Tibial nerve (tissue), 4 donors: ENCODE results near the gene GCK.

ENCODE experiments used
- EP300 ChIP-seq, 2 donors: sonication (generic); formaldehyde crosslinking; IDR thresholded peaks; one replicate each; pipeline ENCODE4 v1.6.1; 2017; ENCODE audit warnings: antibody characterized with exemption in 2 of 2, mild to moderate bottlenecking in 1 of 2
- POLR2A ChIP-seq, 2 donors: fragments of 450-650 bp; IDR thresholded peaks; one replicate each; pipeline ENCODE4 v1.6.1; 2017; ENCODE audit warnings: antibody characterized with exemption in 2 of 2, mild to moderate bottlenecking in 2 of 2, moderate library complexity in 2 of 2
- TF ChIP-seq, protein P1 (sequence below), 5 experiments: fragments of 200-600 bp in 3 of 5; fragments of 450-650 bp in 2 of 5; sonication (generic) in 3 of 5; IDR thresholded peaks; one replicate each; pipeline ENCODE4 v1.5.1; 2016 to 2019; ENCODE audit warnings: antibody characterized with exemption in 5 of 5, mild to moderate bottlenecking in 3 of 5, moderate library complexity in 2 of 5

DNA sequence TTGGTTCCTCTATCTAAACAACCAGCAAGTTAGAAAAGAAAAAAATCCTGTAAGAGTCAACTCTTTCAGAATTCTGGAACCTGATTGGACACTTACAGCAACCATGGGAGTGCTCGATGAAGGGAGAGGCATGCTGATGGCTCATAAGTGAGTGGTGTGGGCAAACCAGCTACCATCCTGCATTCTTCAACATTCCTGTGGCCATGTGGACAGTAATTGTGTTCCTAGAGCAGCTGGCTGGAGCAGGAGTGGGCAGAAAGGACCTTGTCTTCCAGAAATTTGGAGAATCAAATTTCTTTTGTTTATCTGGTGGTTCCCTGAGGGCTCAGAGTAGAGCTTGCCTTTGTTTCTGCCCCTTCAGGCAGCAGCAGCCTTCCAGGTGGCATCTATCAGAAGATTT lies 25.6 kb downstream of the GCK start:
- TF ChIP-seq, protein P1, sequence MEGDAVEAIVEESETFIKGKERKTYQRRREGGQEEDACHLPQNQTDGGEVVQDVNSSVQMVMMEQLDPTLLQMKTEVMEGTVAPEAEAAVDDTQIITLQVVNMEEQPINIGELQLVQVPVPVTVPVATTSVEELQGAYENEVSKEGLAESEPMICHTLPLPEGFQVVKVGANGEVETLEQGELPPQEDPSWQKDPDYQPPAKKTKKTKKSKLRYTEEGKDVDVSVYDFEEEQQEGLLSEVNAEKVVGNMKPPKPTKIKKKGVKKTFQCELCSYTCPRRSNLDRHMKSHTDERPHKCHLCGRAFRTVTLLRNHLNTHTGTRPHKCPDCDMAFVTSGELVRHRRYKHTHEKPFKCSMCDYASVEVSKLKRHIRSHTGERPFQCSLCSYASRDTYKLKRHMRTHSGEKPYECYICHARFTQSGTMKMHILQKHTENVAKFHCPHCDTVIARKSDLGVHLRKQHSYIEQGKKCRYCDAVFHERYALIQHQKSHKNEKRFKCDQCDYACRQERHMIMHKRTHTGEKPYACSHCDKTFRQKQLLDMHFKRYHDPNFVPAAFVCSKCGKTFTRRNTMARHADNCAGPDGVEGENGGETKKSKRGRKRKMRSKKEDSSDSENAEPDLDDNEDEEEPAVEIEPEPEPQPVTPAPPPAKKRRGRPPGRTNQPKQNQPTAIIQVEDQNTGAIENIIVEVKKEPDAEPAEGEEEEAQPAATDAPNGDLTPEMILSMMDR (IDR thresholded peaks at IDR 0.05), result no peak
- TF ChIP-seq POLR2A (IDR thresholded peaks at IDR 0.05) (no peak), EP300 (IDR thresholded peaks at IDR 0.05) (no peak)
